Measurements from ENCODE around the gene TRAPPC4. TPM values are rescaled to one million over a fixed set of nuclear protein-coding genes. Genes with fewer than 3 reads are reported as not detected.
A peak's percentile ranks its signal among the peaks of the same experiment; 100 is the strongest.
"Not testable (repeated sequence)": the region's sequence is repeated elsewhere in the genome, so short reads cannot be mapped to it uniquely, and the experiment has no call there.

Gene TRAPPC4, protein sequence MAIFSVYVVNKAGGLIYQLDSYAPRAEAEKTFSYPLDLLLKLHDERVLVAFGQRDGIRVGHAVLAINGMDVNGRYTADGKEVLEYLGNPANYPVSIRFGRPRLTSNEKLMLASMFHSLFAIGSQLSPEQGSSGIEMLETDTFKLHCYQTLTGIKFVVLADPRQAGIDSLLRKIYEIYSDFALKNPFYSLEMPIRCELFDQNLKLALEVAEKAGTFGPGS
- 56.1 and 64.8 TPM in 2 replicates for total RNA-seq
- 130 and 166 TPM in 2 replicates for polyA plus RNA-seq

GRCh38 chr11:119018074-119018938 is at the start of gene TRAPPC4, which contains the start of gene RPS25:
TRAPPC4 (plus strand) TSS chr11:119018766; CDS start chr11:119018796, 30 bp downstream.
RPS25 (minus strand) TSS chr11:119018343; CDS start chr11:119018284, 59 bp downstream.
- peaks cover 8% of the 10 kb centered on the region for H3K4me1 ChIP-seq (ENCODE audit: low read depth)
- DNase-seq (ENCODE audit: low read depth in 1 of 2, low spot score in 1 of 2): peak; percentile 96 to 97
- peaks cover 44% of the 10 kb centered on the region for H3K36me3 ChIP-seq
- peak within 1 kb of the TSS; percentile 91 for H3K27ac ChIP-seq
- no peaks in the 10 kb centered on the region for H3K9me3 ChIP-seq (ENCODE audit: low read depth)
- no peaks in the 10 kb centered on the region for H3K27me3 ChIP-seq
- TF ChIP-seq, protein P1, sequence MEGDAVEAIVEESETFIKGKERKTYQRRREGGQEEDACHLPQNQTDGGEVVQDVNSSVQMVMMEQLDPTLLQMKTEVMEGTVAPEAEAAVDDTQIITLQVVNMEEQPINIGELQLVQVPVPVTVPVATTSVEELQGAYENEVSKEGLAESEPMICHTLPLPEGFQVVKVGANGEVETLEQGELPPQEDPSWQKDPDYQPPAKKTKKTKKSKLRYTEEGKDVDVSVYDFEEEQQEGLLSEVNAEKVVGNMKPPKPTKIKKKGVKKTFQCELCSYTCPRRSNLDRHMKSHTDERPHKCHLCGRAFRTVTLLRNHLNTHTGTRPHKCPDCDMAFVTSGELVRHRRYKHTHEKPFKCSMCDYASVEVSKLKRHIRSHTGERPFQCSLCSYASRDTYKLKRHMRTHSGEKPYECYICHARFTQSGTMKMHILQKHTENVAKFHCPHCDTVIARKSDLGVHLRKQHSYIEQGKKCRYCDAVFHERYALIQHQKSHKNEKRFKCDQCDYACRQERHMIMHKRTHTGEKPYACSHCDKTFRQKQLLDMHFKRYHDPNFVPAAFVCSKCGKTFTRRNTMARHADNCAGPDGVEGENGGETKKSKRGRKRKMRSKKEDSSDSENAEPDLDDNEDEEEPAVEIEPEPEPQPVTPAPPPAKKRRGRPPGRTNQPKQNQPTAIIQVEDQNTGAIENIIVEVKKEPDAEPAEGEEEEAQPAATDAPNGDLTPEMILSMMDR (IDR thresholded peaks at IDR 0.05; ENCODE audit: low read depth, low read length): no peak
- H3K4me3 ChIP-seq: peak within 1 kb of the TSS; percentile 72

DNA sequence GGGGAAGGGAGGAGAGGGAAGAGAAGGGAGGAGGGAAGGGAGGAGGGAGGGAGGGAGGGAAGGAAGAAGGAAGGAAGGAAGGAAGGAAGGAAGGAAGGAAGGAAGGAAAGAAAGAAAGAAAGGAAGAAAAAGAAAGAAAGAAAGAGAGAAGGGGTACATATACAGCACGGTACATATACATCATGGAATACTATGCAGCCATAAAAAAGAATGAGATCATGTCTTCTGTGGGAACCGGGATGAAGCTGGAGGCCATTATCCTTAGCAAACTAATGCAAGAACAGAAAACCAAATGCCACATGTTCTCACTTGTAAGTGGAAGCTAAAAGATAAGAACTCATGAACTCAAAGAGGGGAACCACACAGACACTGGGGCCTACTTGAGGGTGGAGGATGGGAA is 49.1 kb upstream of the TRAPPC4 start:
- H3K27ac ChIP-seq; H3K9me3 ChIP-seq (ENCODE audit: low read depth); H3K36me3 ChIP-seq; H3K27me3 ChIP-seq; DNase-seq (ENCODE audit: low read depth in 1 of 2, low spot score in 1 of 2); H3K4me1 ChIP-seq (ENCODE audit: low read depth); H3K4me3 ChIP-seq: not testable (repeated sequence)

DNA sequence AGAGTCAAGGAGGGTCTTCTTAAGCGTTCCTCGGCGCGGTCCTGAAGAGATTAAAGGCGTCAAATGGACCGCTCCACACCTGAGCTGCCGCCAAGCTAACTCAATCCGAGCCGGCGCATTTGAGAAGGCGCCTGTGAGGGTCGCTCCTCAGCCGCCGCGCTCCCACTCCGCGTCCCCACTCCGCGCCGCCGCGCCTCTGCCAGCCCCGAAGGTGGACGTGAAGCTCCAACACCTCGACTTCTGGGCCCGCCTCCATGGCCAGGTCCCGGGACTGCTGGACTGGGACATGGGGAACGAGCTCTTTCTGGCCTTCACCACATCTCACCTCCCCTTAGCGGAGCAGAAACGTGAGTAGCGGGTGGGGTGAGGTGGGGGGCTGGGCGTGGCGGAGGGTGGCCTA is 46.9 kb upstream of the TRAPPC4 start, which contains the start of gene FOXR1:
TSS of gene FOXR1 (plus strand) at position 116 of the 400 bp plus-strand sequence. CDS start at position 287, 171 bp downstream.
- no peaks in the 10 kb centered on the region for H3K36me3 ChIP-seq
- no peak for DNase-seq (ENCODE audit: low read depth in 1 of 2, low spot score in 1 of 2)
- no peaks in the 10 kb centered on the region for H3K9me3 ChIP-seq (ENCODE audit: low read depth)
- no peak within 1 kb of the TSS for H3K4me3 ChIP-seq
- no peaks in the 10 kb centered on the region for H3K27me3 ChIP-seq
- TF ChIP-seq, protein P1 (IDR thresholded peaks at IDR 0.05; ENCODE audit: low read depth, low read length): no peak
- H3K27ac ChIP-seq: no peak within 1 kb of the TSS
- H3K4me1 ChIP-seq (ENCODE audit: low read depth): no peaks in the 10 kb centered on the region

- H3K4me1 ChIP-seq (ENCODE audit: low read depth): no peaks in the 10 kb centered on the region
- H3K36me3 ChIP-seq: no peaks in the 10 kb centered on the region
- H3K27ac ChIP-seq: no peak overlapping the region
- H3K9me3 ChIP-seq (ENCODE audit: low read depth): no peaks in the 10 kb centered on the region
- no peaks in the 10 kb centered on the region for H3K27me3 ChIP-seq
- no peak for DNase-seq (ENCODE audit: low read depth in 1 of 2, low spot score in 1 of 2)
- TF ChIP-seq, protein P1 (IDR thresholded peaks at IDR 0.05; ENCODE audit: low read depth, low read length): no peak
- H3K4me3 ChIP-seq: no peak overlapping the region
These were observed 44.6 kb upstream of the TRAPPC4 start for GRCh38 chr11:118973985-118974384.

DNA sequence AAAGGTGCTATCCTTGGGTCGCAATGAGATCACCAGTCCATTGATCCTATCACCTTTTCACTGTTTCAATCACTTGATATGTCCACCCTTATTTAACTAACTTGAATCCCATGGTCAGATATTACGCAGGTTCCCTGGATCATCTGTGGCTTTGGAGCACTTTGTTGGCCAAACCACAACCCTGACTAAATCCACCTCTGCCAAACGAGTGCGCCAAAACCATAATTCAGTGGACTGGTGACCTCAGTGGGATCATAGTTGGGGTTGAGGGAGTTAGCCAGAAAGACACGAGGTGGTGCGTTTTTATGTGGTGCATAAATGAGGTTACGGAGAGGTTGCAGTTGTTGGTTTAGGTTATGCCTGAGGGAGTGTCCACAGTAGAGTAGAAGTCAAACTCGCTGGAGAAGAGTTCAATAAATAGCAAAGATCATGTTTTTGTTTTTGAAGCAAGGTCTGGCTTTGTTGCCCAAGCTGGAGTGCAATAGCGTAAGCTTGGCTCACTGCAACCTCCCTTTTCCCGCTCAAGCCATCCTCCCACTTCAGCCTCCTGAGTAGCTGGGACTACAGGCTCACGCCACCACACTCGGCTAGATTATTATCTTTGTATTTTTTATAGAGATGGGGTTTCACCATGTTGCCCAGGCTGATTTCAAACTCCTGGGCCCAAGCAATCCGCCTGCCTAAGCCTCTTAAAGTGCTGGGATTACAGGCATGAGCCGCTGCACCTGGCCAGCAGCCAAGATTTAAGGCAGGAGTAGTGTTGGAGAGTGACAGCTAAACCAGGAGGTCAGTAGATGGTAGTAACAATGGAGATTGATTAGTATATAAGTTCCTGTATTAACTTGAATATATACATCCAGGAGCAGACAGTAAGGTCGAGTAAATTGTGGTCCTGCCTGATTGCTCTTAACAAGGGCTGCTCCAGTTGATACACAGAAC is 42.5 kb upstream of the TRAPPC4 start:
- Histone ChIP-seq H3K4me1 (ENCODE audit: low read depth) (no peaks in the 10 kb centered on the region), H3K36me3 (no peaks in the 10 kb centered on the region), H3K4me3 (no peak overlapping the region), H3K27ac (no peak overlapping the region), H3K27me3 (no peaks in the 10 kb centered on the region), H3K9me3 (ENCODE audit: low read depth) (no peaks in the 10 kb centered on the region)
- TF ChIP-seq, protein P1 (IDR thresholded peaks at IDR 0.05; ENCODE audit: low read depth, low read length): no peak
- peak; percentile 10 to 20 for DNase-seq (ENCODE audit: low read depth in 1 of 2, low spot score in 1 of 2)

Data from cardiac muscle cell (in vitro differentiated cells and primary cell).